HG02943 (cell line): ENCODE data around the gene ENTPD3.
"Not testable (repeated sequence)": the region's sequence is repeated elsewhere in the genome, so short reads cannot be mapped to it uniquely, and the experiment has no call there.

Source experiments
- ATAC-seq: cut with Tn5 transposase; IDR thresholded peaks from one replicate; pipeline ENCODE4 v1.9.1; 2021; ENCODE audit warnings: mild to moderate bottlenecking, low read depth, moderate library complexity; ENCODE audit not compliant: unreplicated experiment

Gene ENTPD3

GRCh38 chr3:40458473-40458872 lies 71.5 kb downstream of the ENTPD3 start:
- no peak for ATAC-seq

- not testable (repeated sequence) for ATAC-seq
These were observed 73.5 kb downstream of the ENTPD3 start for GRCh38 chr3:40460481-40460880.

- no peak for ATAC-seq
These were observed 74.2 kb downstream of the ENTPD3 start for GRCh38 chr3:40461161-40461560.

- ATAC-seq = not testable (repeated sequence)
These were observed 75.9 kb downstream of the ENTPD3 start for GRCh38 chr3:40462838-40463237.

- ATAC-seq = no peak
These were observed 76.6 kb downstream of the ENTPD3 start for GRCh38 chr3:40463579-40463978.

GRCh38 chr3:40464339-40465110 lies 77.5 kb downstream of the ENTPD3 start:
- no peak for ATAC-seq

- ATAC-seq = no peak
These were observed 78.1 kb downstream of the ENTPD3 start for GRCh38 chr3:40465111-40465407.

GRCh38 chr3:40465456-40465855 lies 78.5 kb downstream of the ENTPD3 start:
- no peak for ATAC-seq

- ATAC-seq = no peak
These were observed 81.0 kb downstream of the ENTPD3 start for GRCh38 chr3:40468018-40468417.

- ATAC-seq = no peak
These were observed 83.7 kb downstream of the ENTPD3 start for GRCh38 chr3:40470701-40471100.

GRCh38 chr3:40476478-40477470 lies 89.8 kb downstream of the ENTPD3 start, which contains the start of gene ZNF619:
TSS of gene ZNF619 (plus strand) at chr3:40477122. CDS start at chr3:40477980, 858 bp downstream.
- peak; percentile 75 for ATAC-seq

- ATAC-seq = no peak
These were observed 90.7 kb downstream of the ENTPD3 start for GRCh38 chr3:40477666-40478065.
